Mucosa of descending colon (tissue), 3 donors: Measurements from ENCODE around the gene RAPGEF3. TPM values are rescaled to one million over a fixed set of nuclear protein-coding genes. Genes with fewer than 3 reads are reported as not detected.

Source experiments
- ATAC-seq: fragments of 200-7000 bp; cut with Tn5 transposase; one replicate; pipeline ENCODE4 v1.9.1; 2020; ENCODE audit warnings: mild to moderate bottlenecking, moderate library complexity
- DNase-seq, 3 donors: peaks; one replicate each; pipeline ENCODE4 v3.0.0-alpha.2; 2020
- H3K36me3 ChIP-seq: fragments of 200-600 bp; one replicate; pipeline ENCODE4 v1.8.0; 2021; ENCODE audit warnings: low read depth, mild to moderate bottlenecking
- H3K4me1 ChIP-seq: fragments of 200-600 bp; one replicate; pipeline ENCODE4 v1.8.0; 2021; ENCODE audit warnings: low read depth, mild to moderate bottlenecking
- H3K4me3 ChIP-seq: fragments of 200-600 bp; one replicate; pipeline ENCODE4 v1.8.0; 2021; ENCODE audit warnings: mild to moderate bottlenecking
- H3K9me3 ChIP-seq: fragments of 200-600 bp; one replicate; pipeline ENCODE4 v1.8.0; 2021; ENCODE audit warnings: mild to moderate bottlenecking
- intact Hi-C, 2 donors: fragments of 100-400 bp; cut with DNase I in 1 of 2; cut with micrococcal nuclease in 1 of 2; formaldehyde crosslinking; loops; one replicate each; pipeline versions ENCODE4 v1.11.0 to v1.11.1; 2022; cut with DNase I, micrococcal nuclease
- total RNA-seq, 3 donors: library from RNA; stranded (reverse); fragmentation: NEBNext Ultra II Directional in 2 of 3; extraction: Animal tissue kit (Norgen Biotek cat#: 25700) in 2 of 3; gene quantifications; one replicate each; pipeline versions ENCODE4 v1.2.1 to v1.2.4, GENCODE V29; 2021 to 2023
- TF ChIP-seq, protein P1 (sequence below): fragments of 200-600 bp; IDR thresholded peaks from one replicate; pipeline ENCODE4 v1.8.0; 2022; ENCODE audit warnings: antibody characterized with exemption, mild to moderate bottlenecking
- donor health status: DM: no; HTN: no; CAD: no; lungs with moderate emphysema.
- donor health status: DM: no; HTN: no; CAD: no.
- donor health status: DM: no; HTN: yes; CAD: no.

The RAPGEF3 gene
- total RNA-seq, 3 donors from 2014 or later = 9.5 to 15.6 (median 11.4) TPM

- no peaks in the 10 kb centered on the region for H3K4me1 ChIP-seq
- intact Hi-C loops = loop anchor here in 1 of 2 donors (5.0 kb wide), 1 partner anchor 52 kb away; no protein-coding TSS in a partner anchor
- H3K4me3 ChIP-seq = no peak overlapping the region
- peak in 1 of 3 donors; percentile 42 for DNase-seq
- no peaks in the 10 kb centered on the region for H3K9me3 ChIP-seq
- TF ChIP-seq, protein P1, sequence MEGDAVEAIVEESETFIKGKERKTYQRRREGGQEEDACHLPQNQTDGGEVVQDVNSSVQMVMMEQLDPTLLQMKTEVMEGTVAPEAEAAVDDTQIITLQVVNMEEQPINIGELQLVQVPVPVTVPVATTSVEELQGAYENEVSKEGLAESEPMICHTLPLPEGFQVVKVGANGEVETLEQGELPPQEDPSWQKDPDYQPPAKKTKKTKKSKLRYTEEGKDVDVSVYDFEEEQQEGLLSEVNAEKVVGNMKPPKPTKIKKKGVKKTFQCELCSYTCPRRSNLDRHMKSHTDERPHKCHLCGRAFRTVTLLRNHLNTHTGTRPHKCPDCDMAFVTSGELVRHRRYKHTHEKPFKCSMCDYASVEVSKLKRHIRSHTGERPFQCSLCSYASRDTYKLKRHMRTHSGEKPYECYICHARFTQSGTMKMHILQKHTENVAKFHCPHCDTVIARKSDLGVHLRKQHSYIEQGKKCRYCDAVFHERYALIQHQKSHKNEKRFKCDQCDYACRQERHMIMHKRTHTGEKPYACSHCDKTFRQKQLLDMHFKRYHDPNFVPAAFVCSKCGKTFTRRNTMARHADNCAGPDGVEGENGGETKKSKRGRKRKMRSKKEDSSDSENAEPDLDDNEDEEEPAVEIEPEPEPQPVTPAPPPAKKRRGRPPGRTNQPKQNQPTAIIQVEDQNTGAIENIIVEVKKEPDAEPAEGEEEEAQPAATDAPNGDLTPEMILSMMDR = no peak
- ATAC-seq = no peak
- no peaks in the 10 kb centered on the region for H3K36me3 ChIP-seq
Observed at GRCh38 chr12:47785036-47785886, 26.6 kb upstream of the RAPGEF3 start.

GRCh38 chr12:47783821-47784819 lies 25.4 kb upstream of the RAPGEF3 start:
- TF ChIP-seq, protein P1 = no peak
- Histone ChIP-seq H3K4me1 (no peaks in the 10 kb centered on the region), H3K36me3 (no peaks in the 10 kb centered on the region), H3K4me3 (no peak overlapping the region), H3K9me3 (no peaks in the 10 kb centered on the region)
- no peak for ATAC-seq
- intact Hi-C loops = no loop called here
- DNase-seq = no peak

DNA sequence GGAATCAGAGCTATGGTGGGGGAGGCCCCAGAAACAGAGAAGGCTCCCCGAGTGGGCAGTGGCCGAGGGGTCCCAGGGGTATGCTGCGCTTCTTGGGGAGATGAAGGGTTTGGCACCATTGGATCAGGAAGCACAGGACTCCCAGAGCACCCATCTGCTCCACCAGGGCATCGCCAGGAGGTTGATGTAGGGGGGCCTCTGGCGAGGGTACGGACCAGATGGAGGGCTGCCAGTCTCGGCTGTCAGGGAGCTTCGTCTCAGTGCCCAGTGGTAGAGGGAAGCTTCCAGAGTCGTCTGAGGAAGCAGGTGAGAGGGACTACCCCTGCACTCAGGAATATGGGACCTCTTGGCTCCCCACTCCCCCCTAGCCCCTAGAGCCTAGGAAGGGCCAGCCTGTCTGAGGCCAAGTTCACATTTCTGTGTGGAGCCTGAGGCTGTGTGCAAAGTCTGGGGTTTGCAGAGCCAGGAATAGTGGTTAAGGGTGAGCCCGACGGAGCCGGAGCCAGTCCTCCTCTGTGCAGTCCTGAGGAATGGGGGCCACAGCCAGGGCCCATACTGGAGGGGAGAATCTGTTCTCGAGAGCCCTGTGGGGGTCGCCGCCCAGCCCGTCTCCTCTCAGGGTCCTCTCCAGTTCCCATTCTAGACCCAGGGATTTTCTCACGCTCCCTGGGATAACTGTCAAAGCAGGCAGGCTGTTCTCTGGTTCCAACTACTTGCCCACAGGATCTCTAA lies 24.5 kb upstream of the RAPGEF3 start:
- TF ChIP-seq, protein P1 = no peak
- intact Hi-C loops = no loop called here
- Histone ChIP-seq H3K4me3 (no peak overlapping the region), H3K4me1 (no peaks in the 10 kb centered on the region), H3K9me3 (no peaks in the 10 kb centered on the region), H3K36me3 (no peaks in the 10 kb centered on the region)
- no peak for DNase-seq
- ATAC-seq = no peak

DNA sequence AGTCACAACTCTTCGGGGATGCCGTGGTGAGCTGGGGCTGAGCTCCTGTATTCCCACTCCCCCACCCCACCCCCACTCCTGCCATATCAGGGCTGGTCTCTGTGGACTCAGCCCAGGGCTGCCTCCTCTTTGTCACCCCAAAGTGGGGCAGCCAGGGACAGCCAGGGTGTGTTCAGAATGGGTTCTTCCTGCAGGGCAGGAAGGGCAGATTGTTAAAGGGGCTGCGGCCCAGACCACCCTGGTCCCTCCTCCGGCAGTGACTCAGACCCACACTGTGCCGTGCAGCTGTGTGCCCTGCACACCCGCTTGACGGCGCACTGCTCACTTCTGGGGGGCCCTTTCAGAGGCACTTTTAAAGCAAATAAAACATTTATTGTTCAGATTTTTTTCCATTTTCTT lies 23.7 kb upstream of the RAPGEF3 start:
- intact Hi-C loops = no loop called here

More for the DNA sequence above, 23.7 kb upstream of the RAPGEF3 start:
- Histone ChIP-seq H3K36me3 (no peaks in the 10 kb centered on the region), H3K9me3 (no peaks in the 10 kb centered on the region), H3K4me3 (no peak overlapping the region), H3K4me1 (peaks cover 6% of the 10 kb centered on the region)
- ATAC-seq (no peak), DNase-seq (no peak)
- TF ChIP-seq, protein P1 = no peak
